ENCODE measurements around the gene TTC3.
"Not testable (repeated sequence)": the region's sequence is repeated elsewhere in the genome, so short reads cannot be mapped to it uniquely, and the experiment has no call there.

TTC3 gene

GRCh38 chr21:37095821-37096220 lies 22.8 kb downstream of the TTC3 start:
- DNase-seq (ENCODE audit: low read depth in 3 of 3), result no peak

DNA sequence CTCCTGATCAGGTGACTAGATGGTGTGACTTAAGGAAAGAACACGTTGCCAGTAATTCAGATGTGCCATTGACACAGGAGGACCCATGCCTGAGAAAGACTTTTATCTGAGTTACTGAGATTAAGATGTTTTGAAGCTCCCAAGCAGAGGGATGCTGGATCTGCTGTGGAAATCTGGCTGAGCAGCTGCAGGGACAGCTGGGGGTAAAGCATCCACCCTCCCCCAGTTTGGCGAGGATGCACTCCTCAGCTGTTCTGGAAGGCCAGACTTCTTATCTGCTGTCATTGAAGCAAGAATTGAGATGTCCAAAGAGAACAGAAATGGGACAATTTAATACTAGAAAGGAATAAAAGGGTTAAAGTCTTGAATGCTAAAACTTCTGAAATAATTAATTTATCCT lies 25.7 kb downstream of the TTC3 start:
- DNase-seq (ENCODE audit: low read depth in 3 of 3), result no peak

DNA sequence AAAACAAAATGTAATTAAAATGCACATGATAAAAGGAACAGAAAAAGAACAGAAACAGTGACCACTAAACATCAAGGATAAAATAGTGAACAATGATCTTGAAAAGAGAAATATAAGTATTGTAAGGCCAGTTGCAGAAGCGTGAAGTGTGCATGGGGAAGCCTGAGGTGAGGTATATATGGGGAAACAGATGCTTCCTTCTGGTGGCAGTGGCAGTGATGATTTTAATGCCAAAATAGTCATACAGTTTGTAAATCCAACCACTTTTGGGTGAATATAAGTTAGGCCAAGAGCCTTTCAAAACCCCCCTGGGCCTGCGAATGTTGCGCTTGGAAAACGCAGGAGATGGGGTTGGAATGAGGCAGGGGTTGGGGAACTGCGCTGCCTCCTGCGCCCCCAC lies 27.3 kb downstream of the TTC3 start:
- DNase-seq (ENCODE audit: low read depth in 3 of 3), result no peak

GRCh38 chr21:37101384-37101783 lies 28.3 kb downstream of the TTC3 start:
- no peak for DNase-seq (ENCODE audit: low read depth in 3 of 3)

GRCh38 chr21:37102746-37103145 lies 29.7 kb downstream of the TTC3 start:
- DNase-seq (ENCODE audit: low read depth in 3 of 3), result not testable (repeated sequence)

DNA sequence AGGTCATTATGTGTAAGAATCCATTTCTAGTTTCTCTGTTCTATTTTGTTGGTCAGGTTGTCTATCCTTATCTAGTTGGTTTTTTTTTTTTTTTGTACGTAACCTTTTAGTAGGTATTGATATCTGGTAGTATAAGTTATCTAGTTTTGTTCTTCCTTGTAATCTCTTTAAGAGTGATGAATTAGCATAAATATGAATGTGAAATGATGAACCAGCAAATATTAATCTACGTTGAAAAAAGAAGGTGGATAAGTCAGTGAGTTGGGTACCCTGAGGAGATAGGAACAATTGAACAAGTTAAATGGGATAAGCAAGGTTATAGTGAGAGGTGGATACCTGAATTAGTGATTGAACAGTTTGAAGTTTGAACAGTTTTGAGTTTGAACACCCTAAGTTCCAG lies 33.9 kb downstream of the TTC3 start:
- no peak for DNase-seq (ENCODE audit: low read depth in 3 of 3)

GRCh38 chr21:37111029-37111428 lies 38.0 kb downstream of the TTC3 start:
- not testable (repeated sequence) for DNase-seq (ENCODE audit: low read depth in 3 of 3)

- DNase-seq (ENCODE audit: low read depth in 3 of 3), result not testable (repeated sequence)
Observed at GRCh38 chr21:37114301-37114700, 41.2 kb downstream of the TTC3 start.

GRCh38 chr21:37116459-37116858 lies 43.4 kb downstream of the TTC3 start:
- not testable (repeated sequence) for DNase-seq (ENCODE audit: low read depth in 3 of 3)

DNA sequence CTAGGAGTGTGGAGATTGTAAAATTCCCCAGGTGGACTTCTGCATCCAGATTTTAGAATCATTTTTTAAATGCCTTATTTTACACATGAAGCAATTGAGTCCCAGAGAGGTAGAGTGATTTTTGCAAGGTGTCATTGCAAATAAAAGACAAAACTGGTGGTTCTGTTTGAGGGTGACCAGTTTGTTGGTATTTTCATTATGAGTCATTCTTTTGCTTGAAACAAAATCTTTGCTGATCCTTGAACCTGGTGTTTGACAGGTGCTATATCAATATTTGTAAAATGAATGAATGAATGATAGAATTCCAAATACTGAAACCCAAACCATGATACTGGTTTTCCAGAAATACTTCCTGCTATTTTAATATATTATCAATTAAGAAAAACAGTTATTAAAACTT lies 44.1 kb downstream of the TTC3 start:
- no peak for DNase-seq (ENCODE audit: low read depth in 3 of 3)

DNA sequence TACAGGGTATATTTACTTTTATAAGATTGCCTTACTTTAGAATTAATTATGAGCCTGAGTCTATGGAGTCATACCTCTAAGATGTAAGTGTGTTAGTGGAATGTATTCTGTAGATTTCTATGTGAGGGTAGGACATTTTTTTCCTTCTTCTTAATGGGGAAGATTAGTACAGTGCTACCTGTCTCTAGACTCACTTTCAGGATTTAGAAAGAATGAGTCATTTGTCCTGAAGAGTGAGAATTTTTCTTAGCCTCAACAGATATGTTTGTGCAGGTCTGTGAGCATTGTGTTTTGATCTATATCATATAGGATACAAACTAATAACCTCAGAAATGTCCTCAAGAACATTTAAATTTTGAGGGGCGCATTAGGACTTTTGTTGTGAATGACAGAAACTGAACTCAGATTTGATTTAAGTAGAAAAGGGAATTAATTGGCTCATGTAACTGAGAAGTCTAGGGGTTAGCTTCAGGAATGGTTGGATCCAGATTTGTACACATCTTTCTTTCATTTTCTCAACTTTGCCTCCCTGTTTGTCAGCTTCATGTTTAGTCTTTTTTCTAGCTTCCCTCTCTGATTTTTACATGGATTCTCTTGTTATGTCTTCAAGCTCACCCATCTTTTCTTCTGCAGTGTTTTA lies 45.3 kb downstream of the TTC3 start:
- DNase-seq (ENCODE audit: low read depth in 3 of 3), result no peak

GRCh38 chr21:37119421-37120218 lies 46.6 kb downstream of the TTC3 start:
- no peak for DNase-seq (ENCODE audit: low read depth in 3 of 3)

DNA sequence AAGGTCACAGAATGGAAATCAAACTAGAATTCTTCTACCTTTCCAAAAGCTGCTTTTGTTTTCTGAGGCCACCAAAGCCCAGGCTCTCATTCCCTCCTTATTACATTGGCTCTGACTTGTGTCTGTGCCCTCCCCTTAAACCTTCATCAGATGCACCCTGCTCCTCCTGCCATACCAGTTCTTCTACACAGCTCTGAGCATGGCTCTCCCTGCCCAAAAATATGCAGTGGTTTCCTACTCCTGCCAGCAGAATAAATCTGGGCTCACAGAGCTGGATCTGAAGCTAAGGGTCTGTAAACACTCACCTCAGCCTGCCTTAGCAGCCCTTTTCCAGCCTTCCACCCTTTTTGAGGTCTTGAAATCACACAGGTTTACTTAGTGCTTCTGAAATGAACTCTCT lies 55.0 kb downstream of the TTC3 start:
- no peak for DNase-seq (ENCODE audit: low read depth in 3 of 3)

DNA sequence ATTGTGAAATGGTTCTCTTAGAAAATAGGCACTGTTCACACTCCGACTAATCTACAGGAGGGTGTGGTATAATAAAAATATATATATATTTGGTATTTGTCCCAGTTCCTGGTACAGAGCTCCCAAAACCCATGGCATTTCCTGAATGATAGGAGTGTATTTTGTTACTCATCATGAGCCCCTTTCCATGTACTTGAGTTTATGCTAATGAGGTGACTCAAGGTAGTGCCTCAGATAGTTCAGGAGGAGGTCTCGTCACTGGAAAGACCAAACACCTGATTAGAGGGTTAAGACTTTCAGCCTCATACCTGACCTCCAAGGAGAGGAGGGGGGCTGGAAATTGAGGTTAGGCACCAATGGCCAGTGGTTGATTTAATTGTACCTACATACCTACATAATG lies 57.9 kb downstream of the TTC3 start:
- no peak for DNase-seq (ENCODE audit: low read depth in 3 of 3)

GRCh38 chr21:37136261-37136660 lies 63.2 kb downstream of the TTC3 start:
- no peak for DNase-seq (ENCODE audit: low read depth in 3 of 3)

DNA sequence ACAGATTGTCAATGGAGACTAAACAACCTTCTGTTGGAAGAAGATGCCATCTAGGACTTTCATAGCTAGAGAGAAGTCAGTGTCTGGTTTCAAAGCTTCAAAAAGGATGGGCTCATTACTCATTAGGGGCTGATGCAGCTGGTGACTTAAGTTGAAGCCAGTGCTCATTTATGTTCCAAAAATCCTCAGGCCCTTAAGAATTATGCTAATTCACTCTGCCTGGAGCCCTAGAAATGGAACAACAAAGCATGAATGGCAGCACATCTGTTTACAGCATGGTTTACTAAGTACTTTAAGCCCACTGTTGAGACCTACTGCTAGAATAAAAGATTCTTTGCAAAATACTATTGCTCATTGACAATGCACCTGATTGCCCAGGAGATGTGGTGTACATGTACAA lies 63.7 kb downstream of the TTC3 start:
- DNase-seq (ENCODE audit: low read depth in 3 of 3), result no peak

GRCh38 chr21:37139154-37139553 lies 66.1 kb downstream of the TTC3 start:
- DNase-seq (ENCODE audit: low read depth in 3 of 3), result no peak

- no peak for DNase-seq (ENCODE audit: low read depth in 3 of 3)
Observed at GRCh38 chr21:37139902-37140301, 66.8 kb downstream of the TTC3 start.

- not testable (repeated sequence) for DNase-seq (ENCODE audit: low read depth in 3 of 3)
Observed at GRCh38 chr21:37143392-37143791, 70.3 kb downstream of the TTC3 start.

GRCh38 chr21:37145635-37146111 lies 72.6 kb downstream of the TTC3 start:
- no peak for DNase-seq (ENCODE audit: low read depth in 3 of 3)

DNA sequence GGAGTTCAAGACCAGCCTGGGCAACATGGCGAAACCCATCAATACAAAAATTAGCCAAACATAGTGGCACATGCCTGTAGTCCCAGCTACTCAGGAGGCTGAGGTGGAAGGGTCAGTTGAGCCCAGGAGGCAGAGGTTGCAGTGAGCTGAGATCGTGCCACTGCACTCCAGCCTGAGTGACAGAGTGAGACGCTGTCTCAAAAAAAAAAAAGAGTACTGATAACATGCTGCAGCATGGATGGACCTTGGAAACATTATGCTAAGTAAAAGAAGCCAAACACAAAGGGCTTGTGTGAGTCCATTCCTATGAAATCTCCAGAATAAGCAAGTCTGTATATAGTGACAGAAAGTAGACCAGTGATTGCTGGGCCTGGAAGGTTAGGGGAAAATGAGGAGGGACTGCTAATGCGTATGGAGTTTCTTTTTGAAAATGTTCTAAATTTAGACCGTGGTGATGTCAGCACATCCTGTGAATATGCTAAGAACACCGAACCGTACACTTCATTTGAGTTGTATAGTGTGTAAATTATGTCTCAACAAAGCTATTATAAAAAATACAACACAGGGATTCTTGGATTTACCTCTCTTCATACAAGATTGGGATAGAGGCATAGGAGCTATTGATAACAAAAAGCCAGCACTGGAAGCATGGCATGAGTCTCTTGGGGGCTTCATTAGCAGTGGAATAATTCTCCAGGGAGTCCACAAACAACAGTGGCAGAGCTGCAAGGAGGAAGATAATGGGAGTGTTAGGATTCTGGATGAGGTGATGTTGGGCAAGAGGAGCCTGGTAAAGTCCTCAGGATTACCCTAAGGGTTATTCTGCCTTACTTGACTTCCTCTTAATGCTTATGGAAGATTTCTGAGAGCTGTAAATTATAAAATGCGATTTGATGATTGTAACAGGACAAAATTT lies 73.5 kb downstream of the TTC3 start:
- DNase-seq (ENCODE audit: low read depth in 3 of 3), result no peak

DNA sequence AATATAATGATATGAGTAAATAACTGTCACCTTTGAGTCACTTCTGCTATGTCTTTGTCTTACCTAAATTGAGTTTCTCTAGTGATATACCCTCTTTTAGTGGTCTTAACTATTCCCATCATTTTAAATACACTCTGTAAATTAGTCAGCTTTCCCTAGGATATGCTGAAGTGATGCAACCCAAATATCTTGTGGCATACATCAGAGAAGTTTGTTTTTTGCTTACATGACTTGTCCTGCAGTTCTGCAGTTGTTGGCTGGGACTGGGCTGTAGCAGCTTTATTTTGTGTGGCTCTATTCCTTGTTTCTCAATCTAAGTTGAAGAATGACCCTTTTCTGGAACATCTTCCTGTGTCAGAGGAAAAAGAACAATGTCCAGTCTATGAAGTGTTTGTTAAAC lies 76.4 kb downstream of the TTC3 start:
- DNase-seq (ENCODE audit: low read depth in 3 of 3), result no peak
